Fibroblast of villous mesenchyme (primary cell): ENCODE data around the gene SEMA5A. TPM values are rescaled to one million over a fixed set of nuclear protein-coding genes. Genes with fewer than 3 reads are reported as not detected.

Experiments
- DNase-seq: peaks from one replicate; pipeline ENCODE4 v3.0.0-alpha.2; 2010; ENCODE audit warnings: low read depth
- H3K4me3 ChIP-seq: 2 replicates; pipeline ENCODE4 v1.5.1; 2011; ENCODE audit warnings: low read depth, mild to moderate bottlenecking, low read length
- total RNA-seq: library from RNA; depleted of rRNA; stranded (reverse); fragments of >200 nt; gene quantifications from 2 replicates; pipeline ENCODE4 v1.2.3, GENCODE V29; 2012
- TF ChIP-seq, protein P1 (sequence below): IDR thresholded peaks from 2 replicates; pipeline ENCODE4 v1.5.1; 2012; ENCODE audit warnings: low read depth, mild to moderate bottlenecking, low read length; ENCODE audit not compliant: insufficient read depth

SEMA5A gene
- total RNA-seq, 1 donor: 72.5 TPM

- DNase-seq: no peak
- H3K4me3 ChIP-seq: no peak overlapping the region
- TF ChIP-seq, protein P1, sequence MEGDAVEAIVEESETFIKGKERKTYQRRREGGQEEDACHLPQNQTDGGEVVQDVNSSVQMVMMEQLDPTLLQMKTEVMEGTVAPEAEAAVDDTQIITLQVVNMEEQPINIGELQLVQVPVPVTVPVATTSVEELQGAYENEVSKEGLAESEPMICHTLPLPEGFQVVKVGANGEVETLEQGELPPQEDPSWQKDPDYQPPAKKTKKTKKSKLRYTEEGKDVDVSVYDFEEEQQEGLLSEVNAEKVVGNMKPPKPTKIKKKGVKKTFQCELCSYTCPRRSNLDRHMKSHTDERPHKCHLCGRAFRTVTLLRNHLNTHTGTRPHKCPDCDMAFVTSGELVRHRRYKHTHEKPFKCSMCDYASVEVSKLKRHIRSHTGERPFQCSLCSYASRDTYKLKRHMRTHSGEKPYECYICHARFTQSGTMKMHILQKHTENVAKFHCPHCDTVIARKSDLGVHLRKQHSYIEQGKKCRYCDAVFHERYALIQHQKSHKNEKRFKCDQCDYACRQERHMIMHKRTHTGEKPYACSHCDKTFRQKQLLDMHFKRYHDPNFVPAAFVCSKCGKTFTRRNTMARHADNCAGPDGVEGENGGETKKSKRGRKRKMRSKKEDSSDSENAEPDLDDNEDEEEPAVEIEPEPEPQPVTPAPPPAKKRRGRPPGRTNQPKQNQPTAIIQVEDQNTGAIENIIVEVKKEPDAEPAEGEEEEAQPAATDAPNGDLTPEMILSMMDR: no peak
Measured at GRCh38 chr5:9392625-9393024, 153.2 kb downstream of the SEMA5A start.

DNA sequence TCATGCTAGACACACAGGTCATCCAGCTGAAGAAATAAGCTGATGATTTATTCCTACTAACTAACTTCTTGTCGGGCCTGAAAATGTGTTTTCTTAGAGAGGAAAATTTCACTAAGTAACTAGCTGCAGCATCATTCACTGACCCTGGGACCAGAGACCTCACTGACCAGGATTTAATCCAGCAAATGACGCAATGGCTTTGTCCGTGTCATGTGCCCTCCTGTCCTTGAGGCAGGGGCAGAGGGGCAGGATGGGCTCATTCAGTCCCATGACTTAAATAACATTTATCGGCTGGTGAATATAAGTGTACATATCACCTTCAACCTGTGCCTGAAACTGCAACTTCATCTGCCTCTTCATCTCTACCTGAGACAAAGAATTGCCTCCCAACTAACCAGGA, 154.8 kb downstream of the SEMA5A start:
- TF ChIP-seq, protein P1: no peak
- H3K4me3 ChIP-seq: no peak overlapping the region
- DNase-seq: no peak

GRCh38 chr5:9390113-9390512, 155.8 kb downstream of the SEMA5A start:
- DNase-seq: no peak
- TF ChIP-seq, protein P1: no peak
- no peak overlapping the region for H3K4me3 ChIP-seq

DNA sequence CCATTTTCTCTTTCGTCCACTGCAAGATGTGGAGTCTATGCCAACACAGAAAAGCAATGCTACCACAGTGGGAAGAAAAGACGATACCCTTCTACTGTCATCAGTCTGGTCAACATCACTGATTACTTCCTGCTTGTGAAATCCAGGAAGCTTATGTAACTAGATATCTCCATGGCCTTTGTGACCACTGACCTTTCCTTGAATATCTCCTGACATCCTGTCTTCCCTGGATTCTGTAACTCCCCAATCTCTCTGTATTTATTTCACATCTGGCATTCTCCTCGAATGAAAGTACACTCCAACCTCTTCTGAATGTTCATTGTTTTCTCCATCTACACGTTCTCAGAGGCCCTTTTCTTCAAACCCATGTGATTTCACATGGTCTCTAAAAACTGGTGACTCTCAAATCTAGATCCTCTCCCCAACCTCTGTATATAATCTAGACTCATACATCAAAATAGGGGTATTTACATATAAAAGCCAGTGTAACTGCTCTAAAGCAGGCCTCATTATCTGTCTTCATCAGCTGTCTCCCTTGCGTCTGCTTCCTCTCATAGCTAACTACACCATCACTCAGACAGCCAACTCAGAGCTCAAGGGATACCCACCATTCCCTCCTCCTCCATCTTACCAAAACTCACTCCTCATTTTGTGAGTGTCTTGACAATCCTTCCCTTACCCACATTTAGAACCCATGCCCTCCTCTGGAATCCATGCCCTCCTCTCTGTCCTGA, 156.8 kb downstream of the SEMA5A start:
- no peak overlapping the region for H3K4me3 ChIP-seq
- TF ChIP-seq, protein P1: no peak
- DNase-seq: no peak

DNA sequence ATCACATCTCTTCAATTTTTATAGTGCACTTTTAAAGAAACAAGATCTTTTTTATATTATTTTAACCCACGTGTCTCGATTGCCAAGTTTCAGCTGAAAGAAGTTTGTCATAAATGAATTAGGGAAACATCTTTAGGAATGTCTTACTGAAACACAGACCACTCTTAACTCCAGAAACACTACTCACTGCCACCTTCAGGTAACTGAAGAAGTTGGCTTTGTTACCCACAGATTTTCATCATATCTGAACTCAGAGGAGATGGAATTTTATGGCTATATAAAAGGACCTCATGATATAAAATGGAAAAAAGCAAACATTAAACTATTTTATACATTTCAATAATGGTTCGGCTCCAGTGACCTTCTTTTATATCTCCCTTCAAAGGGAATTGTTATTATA, 158.0 kb downstream of the SEMA5A start:
- no peak for DNase-seq
- TF ChIP-seq, protein P1: no peak
- no peak overlapping the region for H3K4me3 ChIP-seq

- no peak overlapping the region for H3K4me3 ChIP-seq
- TF ChIP-seq, protein P1: no peak
- no peak for DNase-seq
Measured at GRCh38 chr5:9386945-9387344, 158.9 kb downstream of the SEMA5A start.

DNA sequence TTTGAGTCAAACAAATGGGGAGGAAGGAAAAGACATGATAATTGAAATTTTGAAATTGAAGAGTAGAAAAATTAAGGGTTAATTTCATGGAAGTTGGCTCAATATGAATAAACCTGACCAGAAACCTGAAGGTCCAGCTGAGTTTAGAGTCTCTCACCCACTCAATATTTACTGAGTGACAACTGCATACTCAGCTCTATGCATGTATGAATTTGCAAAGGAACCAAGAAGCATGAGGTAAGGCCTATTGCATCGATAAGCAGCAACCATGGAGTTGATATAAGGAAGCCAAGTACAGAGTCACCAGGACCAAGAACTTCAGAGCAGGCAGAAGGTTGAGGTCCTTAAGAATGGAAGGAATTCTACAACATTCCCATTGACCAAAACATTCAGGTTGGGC, 163.4 kb downstream of the SEMA5A start:
- TF ChIP-seq, protein P1: no peak
- no peak for DNase-seq

More for the DNA sequence above, 163.4 kb downstream of the SEMA5A start:
- no peak overlapping the region for H3K4me3 ChIP-seq
